Renal cortical epithelial cell (primary cell): ENCODE results near the gene CDK11B. TPM values are rescaled to one million over a fixed set of nuclear protein-coding genes. Genes with fewer than 3 reads are reported as not detected.
"Not testable (repeated sequence)": the region's sequence is repeated elsewhere in the genome, so short reads cannot be mapped to it uniquely, and the experiment has no call there.

Source experiments
- DNase-seq: peaks from one replicate; pipeline ENCODE4 v3.0.0-alpha.2; 2011; ENCODE audit warnings: low read depth
- total RNA-seq: library from RNA; depleted of rRNA; stranded (reverse); fragments of >200 nt; gene quantifications from 2 replicates; pipeline ENCODE4 v1.2.3, GENCODE V29; 2014

The CDK11B gene
- total RNA-seq, 1 donor from 2014 or later: 15.5 TPM

DNA sequence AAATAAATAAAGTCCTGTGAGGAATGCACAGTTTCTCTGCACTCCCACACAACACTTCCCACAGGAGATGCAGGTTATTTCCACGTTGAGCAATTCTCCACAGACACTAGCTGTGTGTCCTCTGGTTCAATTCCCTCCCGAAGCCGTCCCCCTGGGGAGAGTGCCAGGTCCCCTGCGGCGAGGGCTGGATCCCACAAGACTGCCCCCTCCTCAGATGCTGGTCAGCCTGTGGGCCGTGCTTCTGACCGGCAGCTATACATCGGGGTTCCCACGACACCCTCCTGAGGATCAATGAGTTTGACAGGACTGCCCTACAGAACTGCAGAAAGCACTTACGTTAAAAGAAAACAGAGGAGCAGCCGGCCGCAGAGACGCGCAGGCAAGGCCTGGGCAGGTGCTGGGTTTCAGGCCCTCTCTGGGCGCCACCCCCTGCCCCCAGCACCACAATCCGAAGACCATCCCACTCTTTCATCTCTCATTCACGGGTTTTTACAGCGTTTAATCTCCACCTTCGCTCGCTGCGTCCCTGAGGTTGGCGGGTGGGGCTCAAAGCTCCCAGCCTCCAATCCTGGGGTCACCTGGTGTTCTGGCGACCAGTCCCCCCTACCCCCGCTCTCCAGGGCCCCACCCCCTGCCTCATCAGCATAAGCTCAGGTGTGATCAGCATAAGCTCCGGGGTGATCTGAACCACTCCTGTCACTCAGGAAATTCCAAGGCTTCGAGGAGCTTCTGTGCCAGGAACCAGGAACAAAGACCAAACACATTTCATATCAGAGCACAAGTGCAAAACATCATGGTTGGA is 24.5 kb upstream of the CDK11B start:
- no peak for DNase-seq

DNA sequence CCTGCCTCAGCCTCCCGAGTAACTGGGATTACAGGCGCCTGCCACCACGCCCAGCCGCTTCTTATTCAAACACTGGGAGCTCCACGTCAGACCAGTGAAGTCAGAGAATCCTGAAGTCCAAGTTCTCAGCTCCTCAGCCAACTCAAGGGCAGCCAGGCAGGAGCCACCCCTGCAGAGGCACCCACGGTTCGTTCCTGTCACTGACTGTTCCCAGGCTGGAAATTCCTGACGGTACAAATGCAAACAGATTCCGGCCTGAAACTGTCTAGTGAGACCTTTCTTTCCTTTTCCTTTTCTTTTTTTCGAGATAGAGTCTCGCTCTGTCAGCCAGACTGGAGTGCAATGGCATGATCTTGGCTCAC is 22.1 kb upstream of the CDK11B start:
- no peak for DNase-seq

DNA sequence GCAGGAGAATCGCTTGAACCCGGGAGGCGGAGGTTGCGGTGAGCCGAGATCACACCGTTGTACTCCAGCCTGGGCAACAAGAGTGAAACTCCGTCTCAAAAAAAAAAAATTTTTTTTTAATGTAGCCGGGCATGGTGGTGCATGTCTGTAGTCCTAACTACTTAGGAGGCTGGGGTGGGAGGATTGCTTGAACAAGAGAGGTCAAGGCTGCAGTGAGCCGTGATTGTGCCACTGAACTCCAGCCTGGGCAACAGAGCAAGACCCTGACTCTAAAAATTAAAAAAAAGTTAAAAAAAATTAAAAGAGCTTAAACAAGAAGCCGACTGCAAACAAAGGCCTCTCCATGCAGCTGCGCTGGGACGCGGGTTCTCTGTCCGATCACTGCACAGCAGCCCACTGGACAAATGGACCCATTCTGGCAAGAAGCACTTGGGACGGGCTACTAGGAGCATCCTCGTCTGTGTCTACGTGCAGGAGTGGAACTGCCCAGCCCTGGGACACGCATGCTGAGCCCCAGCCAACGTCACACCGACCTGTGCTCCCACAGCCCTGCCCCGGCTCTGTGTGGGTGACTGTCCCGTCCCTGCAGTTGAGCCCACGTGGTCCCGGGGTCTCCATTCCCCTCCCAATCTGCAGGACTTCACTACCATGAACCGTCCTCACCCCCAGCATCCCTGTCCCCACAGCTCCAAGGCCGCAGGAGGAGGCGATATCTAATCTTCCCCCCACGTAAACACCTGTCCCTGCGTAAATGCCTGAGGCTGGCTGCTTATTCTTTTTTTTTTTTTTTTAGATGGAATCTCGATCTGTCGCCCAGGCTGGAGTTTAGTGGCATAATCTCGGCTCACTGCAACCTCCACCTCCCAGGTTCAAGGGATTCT is 21.5 kb upstream of the CDK11B start:
- DNase-seq: no peak

DNA sequence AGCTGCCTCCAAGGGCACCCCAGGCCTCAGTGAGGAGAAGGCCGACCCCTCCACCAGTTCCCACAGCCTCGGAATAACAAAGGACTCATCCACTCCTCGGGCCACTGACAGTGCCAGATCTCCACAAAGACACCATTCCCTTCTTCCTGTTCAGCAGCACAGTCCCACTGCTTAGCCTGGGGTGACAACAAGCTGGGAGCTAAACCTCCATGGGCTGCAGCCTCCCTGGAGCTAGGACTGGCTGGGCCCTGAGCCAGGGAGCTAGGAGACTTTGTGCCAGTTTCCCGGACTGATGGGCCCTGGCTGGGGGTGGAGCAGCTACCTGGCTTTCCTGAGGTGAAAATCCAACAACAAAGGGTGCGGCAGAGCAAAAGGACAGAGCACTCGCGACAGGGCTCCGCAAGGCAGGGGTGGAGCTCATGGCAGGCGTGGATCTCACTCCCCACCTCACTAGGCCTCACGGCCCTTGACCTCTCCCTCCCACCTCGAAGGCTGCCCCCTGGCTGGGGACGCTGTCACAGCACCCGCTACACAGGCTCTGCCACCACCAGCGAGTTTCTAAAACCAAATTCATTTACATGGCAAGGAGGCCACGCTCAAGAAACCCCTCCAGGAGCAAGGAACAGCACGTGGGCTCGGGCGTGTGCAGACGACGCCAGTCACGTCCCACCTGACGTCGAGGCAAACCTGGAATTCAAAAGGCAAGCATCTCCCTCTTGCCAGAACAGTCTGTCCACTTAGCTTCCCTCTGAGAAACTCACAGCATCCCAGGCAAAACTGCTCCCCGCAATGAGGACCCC is 20.0 kb upstream of the CDK11B start:
- DNase-seq: no peak

DNA sequence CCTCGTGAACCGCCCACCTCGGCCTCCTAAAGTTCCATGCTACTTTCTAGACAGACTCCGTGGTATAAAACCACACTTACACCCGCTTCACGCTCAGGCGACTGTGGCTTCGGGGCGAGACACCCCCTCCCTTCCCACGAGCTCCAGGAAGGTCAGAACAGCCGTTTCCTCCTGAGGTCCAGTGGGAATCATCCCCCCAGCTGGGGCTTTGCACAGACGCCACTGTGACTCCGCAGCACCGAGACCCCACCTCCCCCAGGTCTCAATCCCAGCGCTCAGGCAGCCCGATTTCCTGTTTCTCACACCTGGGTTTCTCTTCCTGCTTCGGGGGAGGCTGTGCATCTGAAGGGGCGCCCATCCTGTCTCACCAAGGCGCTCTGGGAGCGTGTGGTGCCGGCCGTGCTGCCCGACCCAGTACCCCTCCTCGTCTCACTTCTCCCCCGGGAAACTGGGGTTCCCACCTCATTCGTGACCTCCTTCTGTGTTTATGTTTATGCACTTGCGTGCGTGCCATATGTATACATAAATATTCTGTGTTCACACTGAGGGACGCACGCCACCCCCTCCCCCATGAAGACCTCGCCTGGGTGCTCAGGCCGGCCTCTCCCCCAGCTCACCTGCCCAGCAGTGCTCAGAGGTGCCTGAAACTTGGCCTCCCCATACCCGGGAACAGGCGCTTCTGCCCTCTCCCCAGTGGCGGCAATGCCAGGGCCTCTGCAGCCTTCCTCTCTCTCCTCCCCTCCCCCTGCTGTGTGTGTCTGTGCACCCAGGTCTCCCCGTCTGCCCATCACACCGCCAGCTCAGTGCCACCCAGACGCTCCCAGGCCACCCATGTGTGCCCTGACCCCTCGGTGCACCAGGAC is 19.1 kb upstream of the CDK11B start:
- DNase-seq: no peak

DNA sequence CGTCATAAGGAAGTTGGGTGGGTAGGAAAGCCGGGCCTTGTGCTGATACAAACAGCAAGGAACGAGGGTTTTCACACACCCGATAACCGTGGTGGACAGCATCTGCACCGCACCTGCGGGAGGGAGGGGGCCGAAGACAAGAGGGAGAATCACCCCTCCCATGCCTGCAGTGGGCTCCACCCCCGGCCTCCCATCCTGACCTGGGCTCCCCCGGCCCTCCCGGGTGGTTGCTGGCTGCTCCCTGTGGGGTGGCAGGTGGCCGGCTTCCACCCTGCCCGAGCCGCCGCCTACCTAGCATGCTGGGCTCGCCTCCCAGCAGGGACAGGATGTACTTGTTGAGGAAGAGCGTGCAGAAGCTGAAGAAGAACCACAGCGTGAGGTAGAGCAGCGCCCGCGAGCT is 17.3 kb upstream of the CDK11B start:
- not testable (repeated sequence) for DNase-seq

DNA sequence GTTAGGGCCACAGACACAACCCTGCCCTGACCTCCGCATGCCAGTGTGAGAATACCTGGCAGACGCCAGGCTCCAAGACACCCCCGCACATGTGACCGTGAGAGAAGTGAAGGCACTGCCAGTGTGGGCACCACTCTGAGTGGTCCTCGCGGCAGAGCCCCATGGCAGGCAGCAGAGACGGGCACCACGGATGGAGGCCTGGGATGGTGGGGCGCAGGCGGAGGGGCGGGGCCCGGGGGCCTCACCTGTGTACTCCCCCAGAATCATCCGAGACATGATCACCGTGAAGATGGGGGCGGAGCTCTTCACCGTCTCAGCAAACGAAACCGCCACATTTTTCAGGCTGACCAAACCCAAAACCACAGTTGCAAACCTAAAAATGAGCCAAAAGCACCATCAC is 16.4 kb upstream of the CDK11B start:
- not testable (repeated sequence) for DNase-seq

DNA sequence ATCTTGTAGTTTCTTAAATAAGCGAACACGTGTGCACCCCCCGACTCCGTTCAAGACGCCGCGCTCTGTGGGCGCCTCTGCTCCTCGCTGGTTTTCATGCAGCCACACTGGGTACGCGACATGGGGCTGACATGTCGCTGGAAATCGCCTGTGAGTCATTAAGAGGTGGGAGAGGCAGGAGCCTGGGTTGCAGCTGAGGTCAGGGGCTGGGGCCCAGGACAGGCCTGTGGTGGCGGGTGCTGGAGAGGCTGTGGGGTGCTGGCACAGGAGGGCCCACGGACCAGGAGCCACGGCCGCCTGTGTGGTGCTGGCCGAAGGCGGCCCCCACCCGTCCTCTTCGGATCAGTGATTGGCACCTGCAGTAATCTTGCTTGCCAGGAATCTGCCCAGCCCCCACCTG is 16.0 kb upstream of the CDK11B start:
- not testable (repeated sequence) for DNase-seq

DNA sequence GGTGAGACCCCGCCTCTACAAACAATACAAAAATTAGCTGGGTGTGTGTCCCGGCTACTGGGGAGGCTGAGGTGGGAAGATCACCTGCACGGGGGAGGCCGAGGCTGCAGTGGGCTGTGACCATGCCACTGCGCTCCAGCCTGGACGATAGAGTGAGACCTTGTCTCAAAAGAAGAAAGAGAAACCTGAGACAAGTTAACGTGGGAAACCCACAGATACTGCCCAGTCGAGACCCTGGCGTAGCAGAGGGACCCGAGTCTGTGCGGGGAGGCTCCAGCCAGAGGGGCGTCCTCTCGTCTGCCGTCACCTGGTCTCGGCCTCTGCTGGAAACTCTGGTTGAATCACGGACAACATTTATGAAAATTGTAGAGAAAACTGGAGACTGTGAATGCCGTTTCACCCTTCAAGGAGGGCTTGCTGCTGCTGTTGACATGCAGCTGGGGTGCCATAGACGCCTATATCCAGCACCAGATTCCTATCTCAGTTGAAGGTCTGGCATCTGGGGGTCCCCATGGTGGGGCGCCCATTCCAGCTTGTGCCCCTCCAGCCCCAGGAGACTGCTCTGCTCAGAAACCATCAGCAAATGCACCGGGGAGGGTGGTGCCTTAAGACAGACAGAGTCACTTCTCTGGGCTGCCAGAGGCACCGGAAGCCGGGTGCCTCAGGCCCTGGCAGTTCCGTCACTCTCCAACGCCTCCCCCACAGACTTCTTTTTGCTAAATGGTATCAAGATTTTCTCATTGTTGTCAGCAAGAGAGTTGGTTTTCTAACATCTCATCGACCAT is 13.6 kb upstream of the CDK11B start:
- DNase-seq: no peak

DNA sequence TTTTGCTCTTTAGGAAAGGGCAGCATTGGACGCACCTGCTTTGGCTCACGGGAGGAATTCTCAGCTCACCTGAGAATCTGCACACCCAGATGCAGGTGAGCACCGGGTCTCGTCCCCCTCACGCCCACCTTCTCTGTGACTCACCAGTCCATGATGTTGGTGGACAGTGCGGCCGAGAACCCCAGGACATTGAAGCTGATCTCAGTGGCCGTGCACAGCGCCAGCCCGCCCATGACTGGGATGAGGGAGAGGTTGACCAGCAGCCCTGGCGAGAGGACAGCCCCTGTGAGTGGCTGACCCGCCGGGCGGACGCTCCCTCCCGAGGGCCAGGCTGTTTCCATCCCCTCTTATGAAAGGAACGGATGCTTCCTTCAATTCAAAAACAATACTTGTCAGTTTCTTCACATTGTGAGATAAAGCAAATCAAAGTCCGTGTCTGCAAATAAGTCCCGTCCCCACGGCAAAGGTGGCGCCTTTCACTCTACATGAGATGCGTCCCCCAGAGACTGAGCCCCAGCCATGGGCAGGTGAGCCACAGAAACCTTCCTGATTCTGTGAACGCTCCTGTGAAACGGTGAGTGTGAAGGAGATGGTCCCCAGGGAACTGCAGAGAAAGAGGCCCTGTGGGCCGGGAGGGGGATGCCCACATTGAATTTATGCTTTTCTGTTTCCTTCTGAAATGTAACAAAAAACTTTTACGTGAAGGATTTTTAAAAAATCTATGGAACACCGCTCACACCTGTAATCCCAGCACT is 12.7 kb upstream of the CDK11B start:
- no peak for DNase-seq

DNA sequence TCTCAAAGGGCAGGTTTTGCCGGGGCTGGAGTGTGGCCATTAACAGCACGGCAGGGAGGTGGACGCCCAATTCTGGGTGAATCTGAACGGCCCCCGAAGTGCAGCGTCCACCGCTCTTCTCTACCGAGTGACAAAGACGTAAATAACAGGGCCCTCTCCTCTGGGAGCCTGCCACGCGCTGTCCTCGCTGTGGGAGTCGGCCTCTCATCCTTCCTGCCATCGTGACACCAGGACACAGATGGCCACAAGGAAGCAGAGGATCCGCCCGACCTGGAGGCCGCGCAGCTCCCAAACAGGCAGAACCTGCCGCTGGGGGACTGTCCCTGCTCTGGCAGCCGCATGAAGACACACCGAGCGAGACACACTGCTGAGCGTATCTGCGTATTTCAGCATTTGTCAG is 12.1 kb upstream of the CDK11B start:
- DNase-seq: no peak

DNA sequence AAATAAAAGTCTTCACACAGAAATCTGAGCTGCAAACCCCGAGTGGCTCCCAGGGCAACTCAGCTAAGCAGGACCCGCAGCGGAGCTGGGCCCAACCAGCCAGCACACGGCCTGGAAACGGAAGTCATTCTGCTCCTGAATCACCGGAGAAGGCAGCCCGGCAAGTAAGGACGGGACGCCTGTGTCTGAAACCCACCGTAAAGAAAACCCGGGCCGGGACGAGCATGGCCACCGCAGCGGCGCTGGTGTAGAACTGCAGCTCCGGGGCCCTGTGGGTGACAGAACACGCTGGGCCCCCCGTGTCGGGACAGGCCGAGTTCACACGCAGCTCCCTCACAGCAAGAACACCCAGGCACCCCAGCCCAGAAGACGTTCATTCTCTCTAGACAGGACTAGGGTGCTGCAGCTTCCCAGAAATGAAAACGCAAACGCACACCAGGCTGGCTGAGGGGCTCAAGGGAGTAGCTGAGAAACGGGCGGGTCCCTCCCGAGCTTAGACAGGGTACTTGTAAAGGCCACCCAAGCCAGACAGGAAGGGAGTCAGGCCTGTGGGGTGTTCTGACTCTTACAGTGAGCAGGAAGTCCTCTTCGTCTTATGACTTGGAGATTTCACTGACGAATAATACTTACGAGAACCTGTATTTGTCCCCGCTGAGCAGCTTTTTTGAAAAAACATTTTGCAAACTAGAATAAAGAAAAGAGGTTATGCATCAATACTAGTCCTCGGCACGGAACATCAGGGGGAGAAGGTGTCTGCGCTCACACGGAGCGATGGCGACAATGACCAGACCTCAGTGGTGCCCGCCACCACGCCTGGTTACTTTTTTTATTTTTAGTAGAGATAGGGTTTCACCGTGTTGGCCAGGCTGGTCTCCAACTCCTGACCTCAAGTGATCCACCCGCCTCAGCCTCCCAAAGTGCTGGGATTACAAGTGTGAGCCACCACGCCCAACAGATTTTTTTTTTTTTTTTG is 10.9 kb upstream of the CDK11B start:
- no peak for DNase-seq

DNA sequence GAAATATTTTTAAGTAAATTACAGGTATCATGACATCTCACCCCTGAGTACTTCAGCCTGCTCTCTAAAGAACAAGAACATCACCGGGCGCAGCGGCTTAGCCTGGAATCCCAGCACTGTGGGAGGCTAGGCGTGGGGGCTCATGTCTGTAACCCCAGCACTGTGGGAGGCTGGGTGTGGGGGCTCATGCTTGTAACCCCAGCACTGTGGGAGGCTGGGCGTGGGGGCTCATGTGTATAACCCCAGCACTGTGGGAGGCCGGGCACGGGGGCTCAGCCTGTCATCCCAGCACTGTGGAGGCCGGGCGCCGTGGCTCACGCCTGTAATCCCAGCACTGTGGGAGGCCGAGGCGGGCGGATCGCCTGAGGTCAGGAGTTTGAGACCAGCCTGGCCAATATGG is 7.7 kb upstream of the CDK11B start:
- no peak for DNase-seq

DNA sequence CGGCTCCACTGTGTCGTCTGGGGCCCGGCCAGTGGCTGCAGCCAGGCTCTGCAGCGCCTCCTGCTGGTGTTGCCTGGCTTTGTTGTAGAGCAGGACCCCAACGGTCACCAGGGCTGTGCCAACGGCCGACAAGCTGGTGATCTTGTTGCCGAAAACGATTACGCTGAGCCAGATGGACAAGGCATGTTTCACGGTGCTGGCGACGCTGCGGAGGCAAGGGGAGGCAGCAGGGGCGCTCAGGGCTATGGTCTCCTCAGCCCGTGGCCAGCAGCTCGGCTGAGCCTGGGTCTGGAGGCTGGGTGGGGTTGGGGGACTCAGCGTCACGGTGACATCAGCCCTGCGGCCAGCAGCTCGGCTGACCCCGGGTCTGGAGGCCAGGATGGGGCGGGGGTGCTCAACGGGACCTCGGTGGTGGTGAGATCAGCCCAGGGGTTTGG is 7.0 kb upstream of the CDK11B start:
- DNase-seq: no peak

DNA sequence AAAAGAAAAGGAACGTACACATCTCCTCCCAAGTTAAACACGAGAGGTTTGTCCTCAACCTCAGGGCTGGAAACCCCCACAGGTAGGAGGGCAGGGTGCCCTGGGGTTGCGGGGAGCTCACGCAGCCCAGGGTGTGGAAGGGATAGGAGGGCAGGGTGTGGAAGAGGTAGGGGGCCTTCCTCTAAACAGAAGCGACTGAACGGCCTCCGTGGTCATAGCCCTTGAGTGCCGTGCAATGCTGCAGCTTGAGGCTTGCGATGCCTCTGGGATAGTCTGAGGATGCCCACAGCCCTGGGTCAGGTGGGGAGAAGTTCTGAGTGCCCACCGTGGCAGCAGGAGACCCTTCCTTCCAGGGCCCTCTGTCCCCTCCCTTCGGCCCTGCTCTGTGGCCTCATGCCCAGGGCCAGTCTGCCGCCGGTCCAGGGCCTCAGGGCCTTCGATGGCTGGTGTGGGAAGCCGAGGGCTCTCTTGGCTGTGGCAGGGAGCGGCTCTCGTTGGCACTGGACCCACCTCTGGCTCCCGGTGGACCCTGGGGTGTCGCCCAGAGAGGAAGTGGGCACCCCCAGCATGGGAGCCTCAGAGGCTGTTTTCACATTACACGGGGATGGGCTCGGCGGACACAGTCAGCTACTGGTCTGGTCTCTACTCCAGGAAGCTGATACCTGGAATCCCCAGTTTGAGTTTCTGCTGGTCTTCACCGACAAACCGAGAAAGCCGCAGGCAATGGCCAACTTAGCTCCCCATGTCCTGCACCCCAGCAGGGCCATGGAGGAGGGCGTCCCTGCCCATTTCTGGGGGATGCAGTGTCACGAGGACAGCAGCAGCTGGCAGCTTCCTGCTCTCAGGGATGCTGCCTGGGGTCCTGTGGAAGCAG is 6.4 kb upstream of the CDK11B start:
- DNase-seq: no peak

DNA sequence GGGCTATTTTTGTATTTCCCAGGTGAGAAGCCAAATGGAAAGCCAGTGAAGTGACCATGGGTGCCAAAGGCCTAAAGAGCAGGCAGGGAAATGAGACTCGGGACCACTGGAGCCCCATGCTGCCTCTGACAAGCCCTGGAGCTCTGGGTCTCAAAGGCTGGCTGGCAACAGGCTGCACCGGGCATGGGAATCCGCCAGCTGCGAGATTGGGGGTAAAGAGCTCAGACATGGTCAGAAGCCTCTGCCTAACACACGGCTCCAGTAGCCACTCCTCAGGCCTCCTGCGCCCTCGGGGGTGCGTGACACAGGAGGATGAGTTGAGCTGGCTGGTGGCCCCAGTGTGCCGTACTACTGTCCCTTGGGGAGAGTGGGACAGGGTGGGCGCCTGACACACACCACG is 5.5 kb upstream of the CDK11B start:
- not testable (repeated sequence) for DNase-seq

DNA sequence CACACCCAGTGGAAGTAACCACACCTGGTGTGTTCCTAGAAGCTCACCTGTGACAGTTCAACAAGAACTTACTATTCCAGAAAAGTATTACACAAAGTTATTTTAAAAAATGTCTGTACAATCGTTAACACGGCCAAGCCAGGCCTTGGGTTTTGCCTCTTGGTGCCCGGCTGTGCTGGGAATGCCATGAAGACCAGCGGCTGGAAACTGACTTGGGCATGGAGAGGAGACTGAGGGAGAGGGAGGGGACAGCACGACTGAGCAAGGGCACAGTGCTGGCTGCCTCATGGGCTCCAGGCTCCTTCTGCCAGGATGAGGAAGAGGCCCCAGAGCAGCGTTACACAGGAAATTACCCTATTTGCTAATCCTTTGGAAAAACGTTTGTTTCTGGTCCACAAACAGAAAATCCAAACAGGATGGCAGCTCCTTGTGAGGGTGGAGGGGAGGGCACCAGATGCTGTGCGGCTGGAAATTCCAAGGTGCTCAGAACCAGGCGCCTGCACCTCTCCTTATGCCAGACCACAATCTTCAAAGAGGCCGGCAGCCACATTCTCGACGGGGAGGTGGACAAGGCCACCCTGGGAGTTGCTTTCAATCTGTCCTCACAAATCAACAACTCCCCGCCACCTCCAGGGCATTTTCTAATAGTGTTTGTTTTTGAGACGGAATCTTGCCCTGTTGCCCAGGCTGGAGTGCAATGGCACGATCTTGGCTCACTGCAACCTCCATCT is 4.2 kb upstream of the CDK11B start:
- DNase-seq: not testable (repeated sequence)
